HG03457 (cell line): ENCODE measurements around the gene SHMT1.

ENCODE experiments used
- ATAC-seq: cut with Tn5 transposase; IDR thresholded peaks from one replicate; pipeline ENCODE4 v1.9.1; 2021; ENCODE audit warnings: moderate number of reproducible peaks; ENCODE audit not compliant: unreplicated experiment

The SHMT1 gene

GRCh38 chr17:18291718-18292540, 71.4 kb downstream of the SHMT1 start:
- ATAC-seq: no peak

- no peak for ATAC-seq
Measured at GRCh38 chr17:18285296-18285695, 78.1 kb downstream of the SHMT1 start.

GRCh38 chr17:18281788-18282187, 81.6 kb downstream of the SHMT1 start:
- ATAC-seq: no peak

- no peak for ATAC-seq
Measured at GRCh38 chr17:18280766-18281371, 82.5 kb downstream of the SHMT1 start.

GRCh38 chr17:18280249-18280648, 83.1 kb downstream of the SHMT1 start:
- no peak for ATAC-seq

GRCh38 chr17:18278867-18279266, 84.5 kb downstream of the SHMT1 start:
- no peak for ATAC-seq
